ENCODE data around the gene USP17L13.
"Not testable (repeated sequence)": the region's sequence is repeated elsewhere in the genome, so short reads cannot be mapped to it uniquely, and the experiment has no call there.

Gene USP17L13, protein sequence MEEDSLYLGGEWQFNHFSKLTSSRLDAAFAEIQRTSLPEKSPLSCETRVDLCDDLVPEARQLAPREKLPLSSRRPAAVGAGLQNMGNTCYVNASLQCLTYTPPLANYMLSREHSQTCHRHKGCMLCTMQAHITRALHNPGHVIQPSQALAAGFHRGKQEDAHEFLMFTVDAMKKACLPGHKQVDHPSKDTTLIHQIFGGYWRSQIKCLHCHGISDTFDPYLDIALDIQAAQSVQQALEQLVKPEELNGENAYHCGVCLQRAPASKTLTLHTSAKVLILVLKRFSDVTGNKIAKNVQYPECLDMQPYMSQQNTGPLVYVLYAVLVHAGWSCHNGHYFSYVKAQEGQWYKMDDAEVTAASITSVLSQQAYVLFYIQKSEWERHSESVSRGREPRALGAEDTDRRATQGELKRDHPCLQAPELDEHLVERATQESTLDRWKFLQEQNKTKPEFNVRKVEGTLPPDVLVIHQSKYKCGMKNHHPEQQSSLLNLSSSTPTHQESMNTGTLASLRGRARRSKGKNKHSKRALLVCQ

DNA sequence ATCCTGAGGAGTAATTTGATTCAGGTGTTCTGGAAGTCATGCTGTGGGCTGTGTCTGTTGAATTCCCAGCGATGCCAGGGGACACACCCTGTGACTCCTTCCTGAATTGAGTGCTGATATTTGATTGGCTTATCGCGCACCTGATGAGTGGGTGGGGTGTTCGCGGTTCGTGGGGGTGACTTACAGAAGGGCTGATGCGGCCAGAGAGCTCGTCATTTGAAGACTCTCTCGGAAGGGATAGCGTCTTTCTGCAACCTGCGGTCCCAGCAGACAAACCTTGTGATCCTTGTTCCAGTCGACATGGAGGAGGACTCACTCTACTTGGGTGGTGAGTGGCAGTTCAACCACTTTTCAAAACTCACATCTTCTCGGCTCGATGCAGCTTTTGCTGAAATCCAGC lies at the start of gene USP17L13:
USP17L13 (plus strand) TSS at position 301 of the 400 bp plus-strand sequence; CDS start at position 301, 0 bp downstream.
- DNase-seq, result not testable (repeated sequence)

GRCh38 chr4:9210357-9210756 lies 14.3 kb upstream of the USP17L13 start, which contains the start of gene USP17L10:
Gene USP17L10, plus strand, starts transcription at chr4:9210657. Its CDS starts 0 bp downstream, at chr4:9210657.
- DNase-seq, result not testable (repeated sequence)

- DNase-seq, result not testable (repeated sequence)
Observed at GRCh38 chr4:9214701-9215100, 10.0 kb upstream of the USP17L13 start.

- DNase-seq, result not testable (repeated sequence)
Observed at GRCh38 chr4:9215105-9215504, 9.6 kb upstream of the USP17L13 start, which contains the start of gene USP17L11. Gene USP17L11, plus strand, starts transcription at chr4:9215405. Its CDS starts 0 bp downstream, at chr4:9215405.

DNA sequence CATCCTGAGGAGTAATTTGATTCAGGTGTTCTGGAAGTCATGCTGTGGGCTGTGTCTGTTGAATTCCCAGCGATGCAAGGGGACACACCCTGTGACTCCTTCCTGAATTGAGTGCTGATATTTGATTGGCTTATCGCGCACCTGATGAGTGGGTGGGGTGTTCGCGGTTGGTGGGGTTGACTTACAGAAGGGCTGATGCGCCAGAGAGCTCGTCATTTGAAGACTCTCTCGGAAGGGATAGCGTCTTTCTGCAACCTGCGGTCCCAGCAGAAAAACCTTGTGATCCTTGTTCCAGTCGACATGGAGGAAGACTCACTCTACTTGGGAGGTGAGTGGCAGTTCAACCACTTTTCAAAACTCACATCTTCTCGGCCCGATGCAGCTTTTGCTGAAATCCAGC lies 4.8 kb upstream of the USP17L13 start, which contains the start of gene USP17L12:
USP17L12 (plus strand) TSS at position 301 of the 400 bp plus-strand sequence; CDS start at position 301, 0 bp downstream.
- not testable (repeated sequence) for DNase-seq

DNA sequence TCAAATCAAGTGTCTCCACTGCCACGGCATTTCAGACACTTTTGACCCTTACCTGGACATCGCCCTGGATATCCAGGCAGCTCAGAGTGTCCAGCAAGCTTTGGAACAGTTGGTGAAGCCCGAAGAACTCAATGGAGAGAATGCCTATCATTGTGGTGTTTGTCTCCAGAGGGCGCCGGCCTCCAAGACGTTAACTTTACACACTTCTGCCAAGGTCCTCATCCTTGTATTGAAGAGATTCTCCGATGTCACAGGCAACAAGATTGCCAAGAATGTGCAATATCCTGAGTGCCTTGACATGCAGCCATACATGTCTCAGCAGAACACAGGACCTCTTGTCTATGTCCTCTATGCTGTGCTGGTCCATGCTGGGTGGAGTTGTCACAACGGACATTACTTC lies 5.6 kb downstream of the USP17L13 start:
- DNase-seq, result not testable (repeated sequence)

DNA sequence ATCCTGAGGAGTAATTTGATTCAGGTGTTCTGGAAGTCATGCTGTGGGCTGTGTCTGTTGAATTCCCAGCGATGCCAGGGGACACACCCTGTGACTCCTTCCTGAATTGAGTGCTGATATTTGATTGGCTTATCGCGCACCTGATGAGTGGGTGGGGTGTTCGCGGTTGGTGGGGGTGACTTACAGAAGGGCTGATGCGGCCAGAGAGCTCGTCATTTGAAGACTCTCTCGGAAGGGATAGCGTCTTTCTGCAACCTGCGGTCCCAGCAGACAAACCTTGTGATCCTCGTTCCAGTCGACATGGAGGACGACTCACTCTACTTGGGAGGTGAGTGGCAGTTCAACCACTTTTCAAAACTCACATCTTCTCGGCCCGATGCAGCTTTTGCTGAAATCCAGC lies 9.4 kb downstream of the USP17L13 start, which contains the start of gene USP17L15:
USP17L15 (plus strand) TSS at position 301 of the 400 bp plus-strand sequence; CDS start at position 301, 0 bp downstream.
- DNase-seq, result not testable (repeated sequence)

- not testable (repeated sequence) for DNase-seq
Observed at GRCh38 chr4:9238461-9238860, 13.8 kb downstream of the USP17L13 start.

DNA sequence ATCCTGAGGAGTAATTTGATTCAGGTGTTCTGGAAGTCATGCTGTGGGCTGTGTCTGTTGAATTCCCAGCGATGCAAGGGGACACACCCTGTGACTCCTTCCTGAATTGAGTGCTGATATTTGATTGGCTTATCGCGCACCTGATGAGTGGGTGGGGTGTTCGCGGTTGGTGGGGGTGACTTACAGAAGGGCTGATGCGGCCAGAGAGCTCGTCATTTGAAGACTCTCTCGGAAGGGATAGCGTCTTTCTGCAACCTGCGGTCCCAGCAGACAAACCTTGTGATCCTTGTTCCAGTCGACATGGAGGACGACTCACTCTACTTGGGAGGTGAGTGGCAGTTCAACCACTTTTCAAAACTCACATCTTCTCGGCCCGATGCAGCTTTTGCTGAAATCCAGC lies 18.9 kb downstream of the USP17L13 start, which contains the start of gene USP17L17:
USP17L17 (plus strand) TSS at position 301 of the 400 bp plus-strand sequence; CDS start at position 301, 0 bp downstream.
- not testable (repeated sequence) for DNase-seq

DNA sequence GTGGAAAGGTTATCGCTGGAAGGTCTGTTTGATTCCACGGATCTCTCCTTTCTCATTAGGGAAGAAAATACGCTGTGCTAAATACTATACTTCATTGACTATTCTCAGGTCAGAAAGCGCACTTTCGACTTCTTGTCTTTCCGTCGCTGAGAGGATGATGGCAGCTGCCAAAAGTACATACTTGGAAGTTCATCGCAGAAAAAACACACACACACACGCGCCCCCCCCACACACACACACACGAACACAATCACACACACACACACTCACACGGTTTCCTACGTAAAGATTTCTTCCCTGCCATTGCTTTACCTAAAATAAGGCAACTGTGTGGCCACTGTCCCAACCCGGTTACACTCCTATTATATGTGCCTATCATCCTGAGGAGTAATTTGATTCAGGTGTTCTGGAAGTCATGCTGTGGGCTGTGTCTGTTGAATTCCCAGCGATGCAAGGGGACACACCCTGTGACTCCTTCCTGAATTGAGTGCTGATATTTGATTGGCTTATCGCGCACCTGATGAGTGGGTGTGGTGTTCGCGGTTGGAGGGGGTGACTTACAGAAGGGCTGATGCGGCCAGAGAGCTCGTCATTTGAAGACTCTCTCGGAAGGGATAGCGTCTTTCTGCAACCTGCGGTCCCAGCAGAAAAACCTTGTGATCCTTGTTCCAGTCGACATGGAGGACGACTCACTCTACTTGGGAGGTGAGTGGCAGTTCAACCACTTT lies 23.4 kb downstream of the USP17L13 start, which contains the start of gene USP17L18:
USP17L18 (plus strand) TSS at position 678 of the 728 bp plus-strand sequence; CDS start at position 678, 0 bp downstream.
- DNase-seq, result not testable (repeated sequence)

DNA sequence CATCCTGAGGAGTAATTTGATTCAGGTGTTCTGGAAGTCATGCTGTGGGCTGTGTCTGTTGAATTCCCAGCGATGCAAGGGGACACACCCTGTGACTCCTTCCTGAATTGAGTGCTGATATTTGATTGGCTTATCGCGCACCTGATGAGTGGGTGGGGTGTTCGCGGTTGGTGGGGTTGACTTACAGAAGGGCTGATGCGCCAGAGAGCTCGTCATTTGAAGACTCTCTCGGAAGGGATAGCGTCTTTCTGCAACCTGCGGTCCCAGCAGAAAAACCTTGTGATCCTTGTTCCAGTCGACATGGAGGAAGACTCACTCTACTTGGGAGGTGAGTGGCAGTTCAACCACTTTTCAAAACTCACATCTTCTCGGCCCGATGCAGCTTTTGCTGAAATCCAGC lies 28.4 kb downstream of the USP17L13 start, which contains the start of gene USP17L19:
USP17L19 (plus strand) TSS at position 301 of the 400 bp plus-strand sequence; CDS start at position 301, 0 bp downstream.
- not testable (repeated sequence) for DNase-seq

DNA sequence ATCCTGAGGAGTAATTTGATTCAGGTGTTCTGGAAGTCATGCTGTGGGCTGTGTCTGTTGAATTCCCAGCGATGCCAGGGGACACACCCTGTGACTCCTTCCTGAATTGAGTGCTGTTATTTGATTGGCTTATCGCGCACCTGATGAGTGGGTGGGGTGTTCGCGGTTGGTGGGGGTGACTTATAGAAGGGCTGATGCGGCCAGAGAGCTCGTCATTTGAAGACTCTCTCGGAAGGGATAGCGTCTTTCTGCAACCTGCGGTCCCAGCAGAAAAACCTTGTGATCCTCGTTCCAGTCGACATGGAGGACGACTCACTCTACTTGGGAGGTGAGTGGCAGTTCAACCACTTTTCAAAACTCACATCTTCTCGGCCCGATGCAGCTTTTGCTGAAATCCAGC lies 33.1 kb downstream of the USP17L13 start, which contains the start of gene USP17L20:
USP17L20 (plus strand) TSS at position 301 of the 400 bp plus-strand sequence; CDS start at position 301, 0 bp downstream.
- DNase-seq, result not testable (repeated sequence)

- not testable (repeated sequence) for DNase-seq
Observed at GRCh38 chr4:9262572-9262971, 37.9 kb downstream of the USP17L13 start, which contains the start of gene USP17L21. Gene USP17L21, plus strand, starts transcription at chr4:9262872. Its CDS starts 0 bp downstream, at chr4:9262872.

DNA sequence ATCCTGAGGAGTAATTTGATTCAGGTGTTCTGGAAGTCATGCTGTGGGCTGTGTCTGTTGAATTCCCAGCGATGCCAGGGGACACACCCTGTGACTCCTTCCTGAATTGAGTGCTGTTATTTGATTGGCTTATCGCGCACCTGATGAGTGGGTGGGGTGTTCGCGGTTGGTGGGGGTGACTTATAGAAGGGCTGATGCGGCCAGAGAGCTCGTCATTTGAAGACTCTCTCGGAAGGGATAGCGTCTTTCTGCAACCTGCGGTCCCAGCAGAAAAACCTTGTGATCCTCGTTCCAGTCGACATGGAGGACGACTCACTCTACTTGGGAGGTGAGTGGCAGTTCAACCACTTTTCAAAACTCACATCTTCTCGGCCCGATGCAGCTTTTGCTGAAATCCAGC lies 42.6 kb downstream of the USP17L13 start, which contains the start of gene USP17L22:
USP17L22 (plus strand) TSS at position 301 of the 400 bp plus-strand sequence; CDS start at position 301, 0 bp downstream.
- DNase-seq, result not testable (repeated sequence)

DNA sequence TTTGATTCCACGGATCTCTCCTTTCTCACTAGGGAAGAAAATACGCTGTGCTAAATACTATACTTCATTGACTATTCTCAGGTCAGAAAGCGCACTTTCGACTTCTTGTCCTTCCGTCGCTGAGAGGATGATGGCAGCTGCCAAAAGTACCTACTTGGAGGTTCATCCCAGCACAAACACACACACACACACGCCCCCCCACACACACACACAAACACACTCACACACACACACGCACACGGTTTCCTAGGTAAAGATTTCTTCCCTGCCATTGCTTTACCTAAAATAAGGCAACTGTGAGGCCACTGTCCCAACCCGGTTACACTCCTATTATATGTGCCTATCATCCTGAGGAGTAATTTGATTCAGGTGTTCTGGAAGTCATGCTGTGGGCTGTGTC lies 47.0 kb downstream of the USP17L13 start:
- not testable (repeated sequence) for DNase-seq
